GM12878 (cell line): ENCODE data around the gene KCTD17.

ENCODE experiments used
- CHD2 ChIP-seq: IDR thresholded peaks from 2 replicates; pipeline ENCODE4 v1.6.1; 2011; ENCODE audit warnings: low read depth, low read length, improper control_type of control experiment, borderline replicate concordance
- KDM1A ChIP-seq: fragments of 200-600 bp; sonication (generic); IDR thresholded peaks from 2 replicates; pipeline ENCODE4 v1.6.1; 2016; ENCODE audit warnings: borderline replicate concordance
- MYC ChIP-seq: IDR thresholded peaks from 2 replicates; pipeline ENCODE4 v1.6.1; 2011; ENCODE audit warnings: mild to moderate bottlenecking, low read length, moderate library complexity, inconsistent platforms; ENCODE audit not compliant: insufficient read depth, insufficient replicate concordance, insufficient read length, severe bottlenecking
- NFYB ChIP-seq: IDR thresholded peaks from 2 replicates; pipeline ENCODE4 v1.6.1; 2011; ENCODE audit warnings: low read depth, mild to moderate bottlenecking, low read length, improper control_type of control experiment, moderate library complexity; ENCODE audit not compliant: insufficient read depth
- SIN3A ChIP-seq: IDR thresholded peaks from 2 replicates; pipeline ENCODE4 v1.6.1; 2012; ENCODE audit warnings: low read depth, low read length, improper control_type of control experiment
- SP1 ChIP-seq: IDR thresholded peaks from one replicate; pipeline ENCODE4 v1.6.1; 2011; ENCODE audit warnings: low read depth, low read length
- USF2 ChIP-seq: IDR thresholded peaks from 2 replicates; pipeline ENCODE4 v1.6.1; 2011; ENCODE audit warnings: low read depth, low read length, improper control_type of control experiment, borderline replicate concordance
- ZNF24 ChIP-seq: fragments of 450-650 bp; IDR thresholded peaks from 2 replicates; pipeline ENCODE4 v1.6.1; 2017; ENCODE audit warnings: antibody characterized with exemption, mild to moderate bottlenecking
- TF ChIP-seq, protein P1 (sequence below), 3 experiments: IDR thresholded peaks in 2 of 3; conservative IDR thresholded peaks in 1 of 3; 2 replicates each; pipeline ENCODE4 v1.5.1; 2011; ENCODE audit warnings: low read depth in 3 of 3, low read length in 3 of 3, mild to moderate bottlenecking in 3 of 3, control low read depth in 2 of 3, moderate library complexity in 2 of 3, inconsistent platforms in 1 of 3, mixed read lengths in 1 of 3; ENCODE audit not compliant: control insufficient read depth in 2 of 3, insufficient read depth in 1 of 3; ENCODE audit errors: extremely low read depth in 1 of 3
- TF ChIP-seq, protein P2 (sequence below): IDR thresholded peaks from 2 replicates; pipeline ENCODE4 v1.6.1; 2011; ENCODE audit warnings: mild to moderate bottlenecking, low read depth, low read length, moderate library complexity; ENCODE audit not compliant: insufficient replicate concordance

GRCh38 chr22:37112084-37112728 lies 60.7 kb downstream of the KCTD17 start:
- TF ChIP-seq USF2 (no peak), SIN3A (no peak), CHD2 (no peak), KDM1A (no peak), ZNF24 (no peak), MYC (no peak), SP1 (no peak), NFYB (no peak)
- TF ChIP-seq, protein P1, sequence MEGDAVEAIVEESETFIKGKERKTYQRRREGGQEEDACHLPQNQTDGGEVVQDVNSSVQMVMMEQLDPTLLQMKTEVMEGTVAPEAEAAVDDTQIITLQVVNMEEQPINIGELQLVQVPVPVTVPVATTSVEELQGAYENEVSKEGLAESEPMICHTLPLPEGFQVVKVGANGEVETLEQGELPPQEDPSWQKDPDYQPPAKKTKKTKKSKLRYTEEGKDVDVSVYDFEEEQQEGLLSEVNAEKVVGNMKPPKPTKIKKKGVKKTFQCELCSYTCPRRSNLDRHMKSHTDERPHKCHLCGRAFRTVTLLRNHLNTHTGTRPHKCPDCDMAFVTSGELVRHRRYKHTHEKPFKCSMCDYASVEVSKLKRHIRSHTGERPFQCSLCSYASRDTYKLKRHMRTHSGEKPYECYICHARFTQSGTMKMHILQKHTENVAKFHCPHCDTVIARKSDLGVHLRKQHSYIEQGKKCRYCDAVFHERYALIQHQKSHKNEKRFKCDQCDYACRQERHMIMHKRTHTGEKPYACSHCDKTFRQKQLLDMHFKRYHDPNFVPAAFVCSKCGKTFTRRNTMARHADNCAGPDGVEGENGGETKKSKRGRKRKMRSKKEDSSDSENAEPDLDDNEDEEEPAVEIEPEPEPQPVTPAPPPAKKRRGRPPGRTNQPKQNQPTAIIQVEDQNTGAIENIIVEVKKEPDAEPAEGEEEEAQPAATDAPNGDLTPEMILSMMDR (IDR thresholded peaks at IDR 0.05 in 2 of 3, conservative IDR thresholded peaks at IDR 0.05 in 1 of 3; ENCODE audit: control insufficient read depth in 2 of 3, extremely low read depth in 1 of 3, insufficient read depth in 1 of 3, low read depth in 3 of 3, low read length in 3 of 3) = no peak
- TF ChIP-seq, protein P2, sequence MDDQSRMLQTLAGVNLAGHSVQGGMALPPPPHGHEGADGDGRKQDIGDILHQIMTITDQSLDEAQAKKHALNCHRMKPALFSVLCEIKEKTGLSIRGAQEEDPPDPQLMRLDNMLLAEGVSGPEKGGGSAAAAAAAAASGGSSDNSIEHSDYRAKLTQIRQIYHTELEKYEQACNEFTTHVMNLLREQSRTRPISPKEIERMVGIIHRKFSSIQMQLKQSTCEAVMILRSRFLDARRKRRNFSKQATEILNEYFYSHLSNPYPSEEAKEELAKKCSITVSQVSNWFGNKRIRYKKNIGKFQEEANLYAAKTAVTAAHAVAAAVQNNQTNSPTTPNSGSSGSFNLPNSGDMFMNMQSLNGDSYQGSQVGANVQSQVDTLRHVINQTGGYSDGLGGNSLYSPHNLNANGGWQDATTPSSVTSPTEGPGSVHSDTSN = no peak
